Measurements from ENCODE around the gene KLK10. TPM values are rescaled to one million over a fixed set of nuclear protein-coding genes. Genes with fewer than 3 reads are reported as not detected.

The KLK10 gene
- total and polyA plus RNA-seq, 2 experiments from 2014 or later = 0.66 TPM; not detected in 1

DNA sequence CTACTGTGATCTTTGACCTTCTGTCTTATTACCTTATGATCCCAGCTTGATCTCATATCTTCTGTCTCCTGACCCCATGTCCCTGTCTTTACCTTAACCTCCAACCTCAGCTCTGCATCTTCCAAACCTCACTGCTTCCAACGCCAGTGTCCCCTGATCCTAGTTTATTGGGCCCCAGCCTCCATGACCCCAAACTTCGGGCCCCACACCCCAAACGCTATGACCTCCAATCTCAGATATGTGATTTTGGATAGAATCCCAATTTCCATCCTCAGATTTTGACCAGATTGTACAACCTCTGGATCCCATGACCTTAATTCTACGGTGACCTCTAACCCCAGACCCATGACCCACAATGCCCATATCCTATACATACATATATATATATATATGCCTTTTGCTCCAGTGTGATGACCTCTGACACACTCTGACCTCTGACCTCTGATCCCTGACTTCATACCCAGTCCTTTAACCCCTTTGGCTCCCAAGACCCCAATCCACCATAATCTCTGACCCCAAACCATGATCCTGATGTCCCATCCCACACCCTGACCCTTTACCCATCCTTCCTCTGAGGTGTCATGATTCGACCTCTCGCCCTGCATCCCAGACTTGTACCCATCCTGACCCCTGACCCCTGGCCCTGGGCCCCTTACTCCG lies 11.8 kb upstream of the KLK10 start:
- Histone ChIP-seq H3K27me3 (peaks cover 4% of the 10 kb centered on the region), H3K9me3 (ENCODE audit: low read depth) (no peaks in the 10 kb centered on the region), H3K4me1 (ENCODE audit: low read depth) (no peaks in the 10 kb centered on the region), H3K36me3 (no peaks in the 10 kb centered on the region), H3K27ac (no peak overlapping the region), H3K4me3 (no peak overlapping the region)
- no peak for DNase-seq (ENCODE audit: low read depth in 1 of 2, low spot score in 1 of 2)
- TF ChIP-seq, protein P1, sequence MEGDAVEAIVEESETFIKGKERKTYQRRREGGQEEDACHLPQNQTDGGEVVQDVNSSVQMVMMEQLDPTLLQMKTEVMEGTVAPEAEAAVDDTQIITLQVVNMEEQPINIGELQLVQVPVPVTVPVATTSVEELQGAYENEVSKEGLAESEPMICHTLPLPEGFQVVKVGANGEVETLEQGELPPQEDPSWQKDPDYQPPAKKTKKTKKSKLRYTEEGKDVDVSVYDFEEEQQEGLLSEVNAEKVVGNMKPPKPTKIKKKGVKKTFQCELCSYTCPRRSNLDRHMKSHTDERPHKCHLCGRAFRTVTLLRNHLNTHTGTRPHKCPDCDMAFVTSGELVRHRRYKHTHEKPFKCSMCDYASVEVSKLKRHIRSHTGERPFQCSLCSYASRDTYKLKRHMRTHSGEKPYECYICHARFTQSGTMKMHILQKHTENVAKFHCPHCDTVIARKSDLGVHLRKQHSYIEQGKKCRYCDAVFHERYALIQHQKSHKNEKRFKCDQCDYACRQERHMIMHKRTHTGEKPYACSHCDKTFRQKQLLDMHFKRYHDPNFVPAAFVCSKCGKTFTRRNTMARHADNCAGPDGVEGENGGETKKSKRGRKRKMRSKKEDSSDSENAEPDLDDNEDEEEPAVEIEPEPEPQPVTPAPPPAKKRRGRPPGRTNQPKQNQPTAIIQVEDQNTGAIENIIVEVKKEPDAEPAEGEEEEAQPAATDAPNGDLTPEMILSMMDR (IDR thresholded peaks at IDR 0.05; ENCODE audit: low read depth, low read length) = no peak

DNA sequence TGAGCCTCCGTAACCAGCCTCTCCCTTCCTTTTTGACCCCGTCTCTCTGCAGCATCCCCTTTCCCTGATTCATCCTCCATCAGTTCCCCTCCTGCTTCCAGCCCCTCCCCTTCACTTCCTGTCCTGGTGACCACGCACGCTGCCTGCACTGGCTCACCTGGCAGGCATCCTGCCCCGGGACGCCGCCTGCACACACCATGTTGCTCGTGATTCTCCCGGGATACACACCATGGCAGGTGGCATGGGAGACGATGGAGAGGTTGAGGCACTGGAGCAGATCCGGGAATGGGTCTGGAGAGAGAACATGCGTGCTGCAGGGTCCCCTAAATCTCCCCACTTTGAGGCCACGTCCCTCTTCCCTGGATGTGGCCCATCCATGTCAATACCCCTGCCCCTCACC lies 11.1 kb upstream of the KLK10 start:
- no peaks in the 10 kb centered on the region for H3K9me3 ChIP-seq (ENCODE audit: low read depth)
- H3K27ac ChIP-seq = no peak overlapping the region
- no peaks in the 10 kb centered on the region for H3K4me1 ChIP-seq (ENCODE audit: low read depth)
- H3K4me3 ChIP-seq = no peak overlapping the region
- TF ChIP-seq, protein P1 (IDR thresholded peaks at IDR 0.05; ENCODE audit: low read depth, low read length) = no peak
- H3K27me3 ChIP-seq = peaks cover 4% of the 10 kb centered on the region
- DNase-seq (ENCODE audit: low read depth in 1 of 2, low spot score in 1 of 2) = no peak
- H3K36me3 ChIP-seq = no peaks in the 10 kb centered on the region

DNA sequence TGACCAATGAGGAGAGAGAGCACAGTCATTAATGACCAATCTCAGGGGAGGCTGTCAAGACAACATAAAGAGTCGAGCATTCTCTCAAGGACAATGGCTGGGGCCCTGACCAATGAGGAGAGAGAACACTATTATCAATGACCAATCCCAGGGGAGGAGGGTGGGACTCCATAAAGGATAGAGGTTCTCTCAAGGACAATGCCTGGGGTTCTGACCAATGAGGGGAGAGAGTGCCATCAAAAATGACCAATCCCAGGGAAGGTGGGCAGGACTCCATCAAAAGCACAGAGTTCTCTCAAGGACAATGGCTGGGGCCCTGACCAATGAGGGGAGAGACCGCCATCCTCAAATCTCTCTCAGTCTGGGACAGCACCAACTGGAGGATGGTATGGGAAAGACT lies 10.2 kb upstream of the KLK10 start:
- H3K36me3 ChIP-seq = no peaks in the 10 kb centered on the region
- TF ChIP-seq, protein P1 (IDR thresholded peaks at IDR 0.05; ENCODE audit: low read depth, low read length) = no peak
- no peaks in the 10 kb centered on the region for H3K9me3 ChIP-seq (ENCODE audit: low read depth)
- no peak overlapping the region for H3K4me3 ChIP-seq
- no peak overlapping the region for H3K27ac ChIP-seq
- no peaks in the 10 kb centered on the region for H3K4me1 ChIP-seq (ENCODE audit: low read depth)
- no peak for DNase-seq (ENCODE audit: low read depth in 1 of 2, low spot score in 1 of 2)
- H3K27me3 ChIP-seq = peaks cover 3% of the 10 kb centered on the region

DNA sequence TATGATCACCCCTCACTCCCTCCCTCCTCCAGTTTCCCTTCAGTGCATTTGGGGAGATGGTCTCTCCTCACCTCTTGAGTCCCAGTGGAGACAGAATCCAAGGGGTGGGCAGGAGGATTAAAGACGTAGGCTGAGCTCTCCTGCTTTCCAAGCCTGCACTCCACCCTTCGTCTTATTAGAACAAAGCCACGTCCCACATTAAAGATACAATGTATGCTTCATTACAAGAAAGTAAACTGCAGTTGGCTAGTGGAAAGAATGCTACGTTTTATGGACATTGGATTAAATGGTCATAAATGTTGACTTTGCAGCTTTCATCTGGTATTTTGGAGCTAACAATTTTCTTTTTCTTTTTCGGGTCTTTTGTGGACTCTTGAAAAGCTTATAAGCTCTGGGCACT lies 8.4 kb upstream of the KLK10 start:
- Histone ChIP-seq H3K36me3 (no peaks in the 10 kb centered on the region), H3K27me3 (peaks cover 9% of the 10 kb centered on the region), H3K4me3 (no peak overlapping the region), H3K27ac (no peak overlapping the region), H3K9me3 (ENCODE audit: low read depth) (no peaks in the 10 kb centered on the region), H3K4me1 (ENCODE audit: low read depth) (no peaks in the 10 kb centered on the region)
- no peak for DNase-seq (ENCODE audit: low read depth in 1 of 2, low spot score in 1 of 2)
- TF ChIP-seq, protein P1 (IDR thresholded peaks at IDR 0.05; ENCODE audit: low read depth, low read length) = no peak

DNA sequence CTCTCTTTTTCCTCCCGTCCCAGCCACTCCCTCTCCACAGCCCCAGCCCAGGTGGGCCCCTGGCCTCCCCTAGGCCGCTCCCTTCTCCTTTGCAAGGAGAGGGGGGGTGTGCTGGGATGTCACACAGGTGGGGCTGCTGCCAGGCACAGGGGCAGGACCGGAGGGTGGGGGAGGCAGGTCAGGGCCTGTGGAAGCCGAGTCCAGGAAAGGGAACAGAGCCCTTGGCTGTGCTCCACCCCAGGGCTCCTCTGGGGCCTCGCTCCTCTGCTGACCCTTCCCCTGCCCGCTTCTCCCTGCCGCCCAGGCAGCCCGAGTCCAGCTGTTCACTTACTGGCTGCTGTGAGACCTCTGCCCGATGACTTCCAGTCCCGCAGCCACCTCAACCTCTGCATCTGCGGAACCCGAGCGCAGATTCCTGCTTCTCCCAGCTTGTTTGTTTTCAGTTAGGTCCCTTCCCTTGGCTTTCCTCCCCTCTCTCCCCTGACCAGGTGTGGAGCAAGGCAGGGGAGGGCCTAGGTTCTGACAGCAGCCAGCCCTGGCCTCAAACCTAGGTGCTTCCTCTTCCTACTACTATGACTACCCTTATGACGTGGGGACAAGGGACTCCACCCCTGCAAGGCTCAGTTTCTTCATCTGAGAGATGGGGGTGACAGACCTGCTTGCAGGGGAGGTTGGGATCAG lies 7.8 kb upstream of the KLK10 start:
- no peak overlapping the region for H3K4me3 ChIP-seq
- no peak overlapping the region for H3K27ac ChIP-seq
- DNase-seq (ENCODE audit: low read depth in 1 of 2, low spot score in 1 of 2) = no peak
- TF ChIP-seq, protein P1 (IDR thresholded peaks at IDR 0.05; ENCODE audit: low read depth, low read length) = no peak
- peaks cover 9% of the 10 kb centered on the region for H3K27me3 ChIP-seq
- H3K9me3 ChIP-seq (ENCODE audit: low read depth) = no peaks in the 10 kb centered on the region
- H3K36me3 ChIP-seq = no peaks in the 10 kb centered on the region
- no peaks in the 10 kb centered on the region for H3K4me1 ChIP-seq (ENCODE audit: low read depth)

Measured in cardiac muscle cell (in vitro differentiated cells and primary cell).